Activated CD8-positive, alpha-beta T cell treated with anti-CD3 and anti-CD28 coated beads, Interleukin-2, amount 10 ng/mL, durations not matched to agents 7 days and 5 days (primary cell): ENCODE data around the gene XDH. TPM values are rescaled to one million over a fixed set of nuclear protein-coding genes. Genes with fewer than 3 reads are reported as not detected.

Experiments
- ATAC-seq: fragments of 150-1000 bp; cut with Tn5 transposase; one replicate; pipeline ENCODE4 v1.10.0; 2021; ENCODE audit warnings: moderate library complexity
- CTCF ChIA-PET: fragments of 350-600 bp; sonication (Branson Sonifier 250); formaldehyde crosslinking; loops from one replicate; lab custom pipeline; 2021; ENCODE audit warnings: antibody characterized with exemption; lab: Charles Lee
- POLR2A ChIA-PET: fragments of 350-600 bp; sonication (Branson Sonifier 250); formaldehyde crosslinking; loops from one replicate; lab custom pipeline; 2021; ENCODE audit warnings: antibody characterized with exemption; lab: Charles Lee
- DNase-seq: peaks from one replicate; pipeline ENCODE4 v3.0.0-alpha.2; 2020
- H3K27ac Mint-ChIP-seq: one replicate; pipeline ENCODE4 v1.8.0; 2021; ENCODE audit warnings: mild to moderate bottlenecking, mixed read lengths
- H3K27me3 Mint-ChIP-seq: one replicate; pipeline ENCODE4 v1.8.0; 2021; ENCODE audit warnings: low read depth, mixed read lengths
- H3K36me3 Mint-ChIP-seq: one replicate; pipeline ENCODE4 v1.8.0; 2021; ENCODE audit warnings: low read depth, mixed read lengths
- H3K4me1 Mint-ChIP-seq: one replicate; pipeline ENCODE4 v1.8.0; 2021; ENCODE audit warnings: low read depth, mixed read lengths
- H3K4me3 Mint-ChIP-seq: one replicate; pipeline ENCODE4 v1.8.0; 2021; ENCODE audit warnings: mild to moderate bottlenecking, mixed read lengths
- H3K9me3 Mint-ChIP-seq: one replicate; pipeline ENCODE4 v1.8.0; 2022; ENCODE audit warnings: mixed read lengths; ENCODE audit not compliant: insufficient read depth
- total RNA-seq, 2 experiments: library from RNA; stranded (reverse); gene quantifications; one replicate each; pipeline ENCODE4 v1.2.3, GENCODE V29; 2021

The XDH gene
- total RNA-seq, 2 experiments from 2014 or later, result not detected

DNA sequence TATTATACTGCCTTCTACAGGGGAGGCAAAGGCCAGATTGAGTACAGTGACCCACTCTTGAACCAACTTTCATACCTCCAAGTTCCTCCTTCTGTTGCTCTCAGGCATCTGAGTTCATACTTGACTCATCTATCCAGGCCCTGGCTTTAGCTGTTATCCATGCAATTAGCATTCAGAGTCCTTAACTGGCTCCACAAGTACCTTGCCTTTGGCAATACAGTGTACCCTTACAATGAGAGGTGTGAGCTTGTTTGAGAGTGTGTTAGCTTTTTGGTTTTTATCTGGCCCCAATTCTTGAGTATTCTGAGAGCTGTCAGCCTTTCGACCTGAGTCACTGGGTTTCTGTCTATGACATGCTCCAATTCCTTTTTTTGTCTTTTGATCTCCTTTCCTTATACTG, 120.3 kb downstream of the XDH start:
- H3K36me3 Mint-ChIP-seq, result no peaks in the 10 kb centered on the region
- DNase-seq, result no peak
- ChIA-PET CTCF (no interaction called here), POLR2A (no interaction called here)
- H3K9me3 Mint-ChIP-seq, result no peaks in the 10 kb centered on the region
- H3K4me3 Mint-ChIP-seq, result no peak overlapping the region
- H3K27me3 Mint-ChIP-seq, result peaks cover 4% of the 10 kb centered on the region
- no peaks in the 10 kb centered on the region for H3K4me1 Mint-ChIP-seq
- ATAC-seq, result no peak
- H3K27ac Mint-ChIP-seq, result no peak overlapping the region

GRCh38 chr2:31287654-31288053, 126.9 kb downstream of the XDH start:
- DNase-seq (no peak), ATAC-seq (no peak)
- CTCF ChIA-PET, result no interaction called here

DNA sequence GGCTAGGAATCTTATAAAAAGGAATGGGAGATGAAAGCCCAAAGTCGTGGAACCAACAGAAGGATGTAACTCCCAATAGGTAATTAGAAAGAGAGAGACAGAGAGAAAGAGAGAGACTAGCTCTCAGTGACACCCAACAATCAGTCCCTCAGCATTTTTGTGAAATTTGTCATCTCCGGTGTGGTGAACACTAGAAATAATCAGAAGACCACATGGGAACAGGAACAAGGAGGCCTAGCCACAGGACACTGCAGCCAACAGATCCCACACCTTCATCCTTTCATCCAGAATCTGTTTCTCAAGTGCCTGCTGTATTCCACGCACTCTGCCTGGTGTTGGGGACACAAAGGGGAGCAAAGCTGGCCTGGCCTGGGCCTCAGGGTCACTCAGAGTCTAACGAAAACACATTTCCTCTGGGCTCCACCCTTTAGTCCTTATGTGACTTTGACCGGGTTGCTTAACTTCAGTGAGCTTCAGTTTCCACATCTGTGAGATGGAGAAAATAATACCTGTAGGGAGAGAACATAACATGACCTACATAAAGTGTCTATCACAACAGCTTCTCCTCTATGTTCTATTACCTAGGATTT, 127.5 kb downstream of the XDH start:
- CTCF ChIA-PET, result no interaction called here
- DNase-seq (no peak), ATAC-seq (no peak)
- Mint-ChIP-seq H3K9me3 (no peaks in the 10 kb centered on the region), H3K27me3 (no peaks in the 10 kb centered on the region), H3K4me1 (no peaks in the 10 kb centered on the region), H3K27ac (no peak overlapping the region), H3K4me3 (no peak overlapping the region), H3K36me3 (no peaks in the 10 kb centered on the region)
- POLR2A ChIA-PET, result no interaction called here

More at GRCh38 chr2:31287654-31288053, 126.9 kb downstream of the XDH start:
- no peak overlapping the region for H3K27ac Mint-ChIP-seq
- POLR2A ChIA-PET, result no interaction called here
- no peaks in the 10 kb centered on the region for H3K36me3 Mint-ChIP-seq
- no peaks in the 10 kb centered on the region for H3K4me1 Mint-ChIP-seq
- no peaks in the 10 kb centered on the region for H3K9me3 Mint-ChIP-seq
- H3K27me3 Mint-ChIP-seq, result no peaks in the 10 kb centered on the region
- no peak overlapping the region for H3K4me3 Mint-ChIP-seq

DNA sequence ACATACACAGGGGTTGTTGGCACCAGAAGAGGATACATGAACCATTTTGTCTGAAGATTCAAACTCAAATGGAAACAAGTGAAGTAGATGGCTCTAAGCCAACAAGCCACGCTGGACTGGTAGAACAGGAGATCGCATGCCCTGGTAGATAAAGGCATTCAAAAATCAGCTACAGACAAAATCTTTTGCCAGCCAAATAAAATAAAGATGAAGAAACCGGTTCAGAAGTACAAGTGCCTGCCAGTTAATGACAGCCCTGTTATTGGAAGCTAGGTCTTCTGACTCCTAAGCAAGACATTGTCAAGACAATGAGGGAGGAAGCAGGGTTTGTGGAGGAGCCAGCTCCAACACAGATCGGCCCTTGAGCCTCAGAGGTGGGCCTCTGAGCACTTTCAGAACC, 128.3 kb downstream of the XDH start:
- Mint-ChIP-seq H3K9me3 (no peaks in the 10 kb centered on the region), H3K27ac (no peak overlapping the region), H3K4me1 (no peaks in the 10 kb centered on the region), H3K36me3 (no peaks in the 10 kb centered on the region), H3K4me3 (no peak overlapping the region), H3K27me3 (no peaks in the 10 kb centered on the region)
- ChIA-PET POLR2A (no interaction called here), CTCF (no interaction called here)
- ATAC-seq (no peak), DNase-seq (no peak)

Other genes starting within 250 kb of the XDH start
- gene CAPN14, start 197.2 kb downstream of the XDH start, total RNA-seq, result not detected
- under 1 TPM; 0.05 to 0.21 TPM for gene EHD3, start 180.6 kb downstream of the XDH start, total RNA-seq
- not detected for gene SRD5A2, start 166.2 kb upstream of the XDH start, total RNA-seq